IMR-90 (cell line): Measurements from ENCODE around the gene ADAMTS12. TPM values are rescaled to one million over a fixed set of nuclear protein-coding genes. Genes with fewer than 3 reads are reported as not detected.

Experiments used
- ATAC-seq: fragments of 200-7000 bp; cut with Tn5 transposase; 2 replicates; pipeline ENCODE4 v1.9.1; 2020; ENCODE audit warnings: low read depth, mild to moderate bottlenecking, moderate library complexity
- BruUV-seq: library from RNA; stranded (reverse); fragments of 400-500 nt; replicated peaks from 2 replicates; lab custom pipeline; 2021; lab: Mats Ljungman, UMichigan
- CTCF ChIA-PET: fragments of 300-600 bp; formaldehyde crosslinking; extraction: SDS; loops from one replicate; lab custom pipeline; 2021; ENCODE audit warnings: antibody characterized with exemption; lab: Yijun Ruan, JAX
- POLR2A ChIA-PET: fragments of 300-600 bp; sonication (Branson Sonifier 250); formaldehyde crosslinking; loops from one replicate; lab custom pipeline; 2022; ENCODE audit warnings: antibody characterized with exemption; ENCODE audit not compliant: unreplicated experiment; lab: Charles Lee
- DNase-seq: peaks from one replicate; pipeline ENCODE4 v3.0.0; 2013
- H2AFZ ChIP-seq: replicated peaks from 2 replicates; pipeline ENCODE3; 2013; ENCODE audit warnings: low read length, mild to moderate bottlenecking; ENCODE audit not compliant: poor library complexity
- H2AK5ac ChIP-seq: 2 replicates; pipeline ENCODE4 v1.6.1; 2013; ENCODE audit warnings: low read depth, low read length, inconsistent platforms
- H2AK9ac ChIP-seq: replicated peaks from 2 replicates; pipeline ENCODE3; 2013; ENCODE audit warnings: mild to moderate bottlenecking, low read depth, low read length, moderate library complexity; ENCODE audit not compliant: poor library complexity
- H2BK120ac ChIP-seq: 2 replicates; pipeline ENCODE4 v1.6.1; 2013; ENCODE audit warnings: low read depth, low read length, inconsistent platforms
- H2BK15ac ChIP-seq: 3 replicates; pipeline ENCODE4 v1.6.1; 2013; ENCODE audit warnings: low read depth, low read length, inconsistent platforms
- H2BK20ac ChIP-seq: 2 replicates; pipeline ENCODE4 v1.6.1; 2013; ENCODE audit warnings: low read depth, mild to moderate bottlenecking, inconsistent platforms, low read length, moderate library complexity
- H2BK5ac ChIP-seq: 2 replicates; pipeline ENCODE4 v1.6.1; 2013; ENCODE audit warnings: mild to moderate bottlenecking, low read depth, low read length, inconsistent platforms; ENCODE audit not compliant: poor library complexity, severe bottlenecking
- H3K14ac ChIP-seq: replicated peaks from 2 replicates; pipeline ENCODE4 v1.6.1; 2013; ENCODE audit warnings: low read depth, low read length, inconsistent platforms
- H3K18ac ChIP-seq: 2 replicates; pipeline ENCODE4 v1.6.1; 2013; ENCODE audit warnings: low read depth, low read length, control low read depth
- H3K23ac ChIP-seq: 2 replicates; pipeline ENCODE4 v1.6.1; 2013; ENCODE audit warnings: low read depth, low read length, inconsistent platforms
- H3K27ac ChIP-seq: 2 replicates; pipeline ENCODE4 v1.5.1; 2013; ENCODE audit warnings: mild to moderate bottlenecking, control low read depth, low read length; ENCODE audit not compliant: insufficient read depth
- H3K27me3 ChIP-seq: 2 replicates; pipeline ENCODE4 v1.6.1; 2013; ENCODE audit warnings: low read length; ENCODE audit not compliant: control insufficient read depth, insufficient read depth
- H3K36me3 ChIP-seq: 2 replicates; pipeline ENCODE4 v1.6.1; 2013; ENCODE audit warnings: low read length, mixed read lengths; ENCODE audit not compliant: control insufficient read depth, insufficient read depth
- H3K4ac ChIP-seq: 2 replicates; pipeline ENCODE4 v1.6.1; 2013; ENCODE audit warnings: low read depth, low read length, inconsistent platforms
- H3K4me1 ChIP-seq: 2 replicates; pipeline ENCODE4 v1.6.1; 2013; ENCODE audit warnings: low read length, mixed read lengths; ENCODE audit not compliant: control insufficient read depth, insufficient read depth
- H3K4me2 ChIP-seq: 2 replicates; pipeline ENCODE4 v1.6.1; 2013; ENCODE audit warnings: low read depth, mild to moderate bottlenecking, control low read depth, low read length, moderate library complexity
- H3K4me3 ChIP-seq: 2 replicates; pipeline ENCODE4 v1.5.1; 2013; ENCODE audit warnings: low read depth, mild to moderate bottlenecking, control low read depth, low read length, moderate library complexity; ENCODE audit not compliant: insufficient read depth
- H3K56ac ChIP-seq: 2 replicates; pipeline ENCODE4 v1.6.1; 2013; ENCODE audit warnings: low read length, inconsistent platforms; ENCODE audit not compliant: insufficient read depth; ENCODE audit errors: extremely low read depth
- H3K79me1 ChIP-seq, 2 experiments: 2 replicates each; pipeline ENCODE4 v1.6.1; 2013; ENCODE audit warnings: low read length in 2 of 2, inconsistent platforms in 1 of 2, low read depth in 1 of 2
- H3K9ac ChIP-seq: 2 replicates; pipeline ENCODE4 v1.6.1; 2013; ENCODE audit warnings: low read depth, low read length, control low read depth
- H3K9me1 ChIP-seq: 2 replicates; pipeline ENCODE4 v1.6.1; 2013; ENCODE audit warnings: low read length, inconsistent platforms; ENCODE audit not compliant: insufficient read depth
- H3K9me3 ChIP-seq: 2 replicates; pipeline ENCODE4 v1.6.1; 2013; ENCODE audit warnings: low read length; ENCODE audit not compliant: control insufficient read depth, insufficient read depth
- H4K20me1 ChIP-seq: 2 replicates; pipeline ENCODE4 v1.6.1; 2013; ENCODE audit warnings: low read length, inconsistent platforms; ENCODE audit not compliant: insufficient read depth
- H4K5ac ChIP-seq: 2 replicates; pipeline ENCODE4 v1.6.1; 2013; ENCODE audit warnings: mild to moderate bottlenecking, low read depth, low read length, control low read depth
- H4K8ac ChIP-seq, 2 experiments: 2 replicates each; pipeline ENCODE4 v1.6.1; 2013; ENCODE audit warnings: low read depth in 2 of 2, low read length in 2 of 2, control low read depth in 1 of 2, inconsistent platforms in 1 of 2
- H4K91ac ChIP-seq: 2 replicates; pipeline ENCODE4 v1.6.1; 2013; ENCODE audit warnings: low read depth, low read length, inconsistent platforms; ENCODE audit not compliant: insufficient read depth
- MAFK ChIP-seq: IDR thresholded peaks from 2 replicates; pipeline ENCODE4 v1.6.1; 2012; ENCODE audit warnings: low read depth, low read length, improper control_type of control experiment
- RCOR1 ChIP-seq: IDR thresholded peaks from 2 replicates; pipeline ENCODE4 v1.6.1; 2012; ENCODE audit warnings: mild to moderate bottlenecking, low read length, improper control_type of control experiment; ENCODE audit not compliant: insufficient replicate concordance
- WGBS, 2 experiments: methylation state at CpG; one replicate each; pipeline versions ENCODE4 v1.1.5 to v1.1.7; 2013; ENCODE audit warnings: missing lambda C conversion rate in 2 of 2; ENCODE audit not compliant: insufficient read length in 1 of 2; ENCODE audit errors: extremely low coverage in 2 of 2; 5-methylcytosine and 5-hydroxymethylcytosine counted together
- dilution Hi-C: fragments of 300-500 bp; cut with HindIII; formaldehyde crosslinking; loops from one replicate; pipeline ENCODE4 v1.14.3; 2018; ENCODE audit warnings: low sequenced_read_pairs; ENCODE audit not compliant: unreplicated experiment
- in situ Hi-C: fragments of 300-500 bp; cut with MboI; formaldehyde crosslinking; loops from 3 replicates; pipeline ENCODE4 v1.14.3; 2019; ENCODE audit warnings: low sequenced_read_pairs, inconsistent platforms, mixed read lengths
- intact Hi-C: fragments of 100-400 bp; cut with micrococcal nuclease; formaldehyde crosslinking; loops from 2 replicates; pipeline ENCODE4 v1.10.0; 2022
- polyA plus RNA-seq, 3 experiments: library from polyadenylated mRNA; depleted of rRNA; stranded (reverse); fragments of >200 nt; gene quantifications; 2 replicates each; pipeline ENCODE4 v1.2.3, GENCODE V29; 2012; ENCODE audit warnings: low replicate concordance in 1 of 3
- total RNA-seq: library from RNA; depleted of rRNA; stranded (reverse); fragments of >200 nt; gene quantifications from 2 replicates; pipeline ENCODE4 v1.2.3, GENCODE V29; 2012

Gene ADAMTS12
- total and polyA plus RNA-seq, 2 of the 4 experiments (the other 2 are of a cell fraction): 27.3 to 51.3 TPM

DNA sequence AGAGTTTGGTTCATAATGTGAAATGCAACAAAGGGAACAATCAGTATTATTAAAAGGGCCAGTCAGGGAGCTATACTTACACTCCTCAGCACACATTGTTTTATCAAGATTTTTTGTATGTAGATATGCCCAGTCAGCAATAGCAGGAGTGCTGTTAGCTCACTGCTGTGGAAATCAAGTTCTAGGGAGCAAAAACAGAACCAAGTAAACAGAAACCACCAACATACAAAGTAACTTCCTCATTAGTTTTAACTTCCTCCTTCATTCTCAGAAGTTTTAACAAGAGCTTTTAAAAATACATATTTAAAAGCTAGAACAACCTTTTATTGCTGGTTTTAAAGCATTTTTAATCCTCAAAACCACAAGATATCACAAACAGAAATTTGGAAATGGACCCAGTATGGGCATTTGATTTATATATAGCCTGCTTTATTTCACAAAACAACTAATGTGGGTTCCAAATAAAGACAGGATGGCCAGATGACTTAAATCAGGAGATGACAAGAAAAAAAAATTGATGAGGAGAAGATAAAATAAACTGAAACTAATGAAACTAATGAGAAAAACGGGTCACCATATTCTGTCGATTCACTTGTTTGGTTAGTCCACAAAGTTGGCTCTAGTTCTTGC lies 178.5 kb downstream of the ADAMTS12 start:
- no peak for ATAC-seq
- no peak overlapping the region for H4K5ac ChIP-seq
- no TSS peak for BruUV-seq
- H3K36me3 ChIP-seq: no peaks in the 10 kb centered on the region
- ChIA-PET CTCF (no interaction called here), POLR2A (no interaction called here)
- H2BK120ac ChIP-seq: no peak overlapping the region
- no peak overlapping the region for H2BK15ac ChIP-seq
- H2AK5ac ChIP-seq: no peak overlapping the region
- H3K27me3 ChIP-seq: no peaks in the 10 kb centered on the region
- no peak overlapping the region for H4K8ac ChIP-seq
- no peak overlapping the region for H4K91ac ChIP-seq
- no peak overlapping the region for H3K18ac ChIP-seq
- no peak overlapping the region for H2AK9ac ChIP-seq
- H3K4ac ChIP-seq: no peak overlapping the region
- no peaks in the 10 kb centered on the region for H4K20me1 ChIP-seq
- H3K14ac ChIP-seq: no peak overlapping the region
- intact Hi-C loops (no loop called here), in situ Hi-C loops (no loop called here), dilution Hi-C loops (no loop called here)
- H2BK20ac ChIP-seq: no peak overlapping the region
- no peak overlapping the region for H3K9ac ChIP-seq
- no peaks in the 10 kb centered on the region for H3K4me1 ChIP-seq
- no peak overlapping the region for H3K23ac ChIP-seq
- no CpG with 5 or more reads among the region's 2 CpGs for WGBS, 2 experiments
- H3K4me2 ChIP-seq: no peak overlapping the region
- H2AFZ ChIP-seq: no peak overlapping the region
- no peak overlapping the region for H3K56ac ChIP-seq
- no peak overlapping the region for H3K27ac ChIP-seq
- H3K9me1 ChIP-seq: no peaks in the 10 kb centered on the region
- peaks cover 0 to 3% of the 10 kb centered on the region in 2 experiments; a peak in 1 of 4 replicates for H3K79me1 ChIP-seq
- no peaks in the 10 kb centered on the region for H3K9me3 ChIP-seq
- DNase-seq: no peak
- no peak overlapping the region for H2BK5ac ChIP-seq
- TF ChIP-seq MAFK (peak; percentile 86), RCOR1 (no peak)
- no peak overlapping the region for H3K4me3 ChIP-seq
